Stimulated activated CD8-positive, alpha-beta memory T cell treated with anti-CD3 and anti-CD28 coated beads, Interleukin-15, amount 100 ng/mL, for 24 hours (primary cell): ENCODE measurements around the gene SSTR3.
A peak's percentile ranks its signal among the peaks of the same experiment; 100 is the strongest.
"Not testable (repeated sequence)": the region's sequence is repeated elsewhere in the genome, so short reads cannot be mapped to it uniquely, and the experiment has no call there.

Source experiments
- DNase-seq: peaks from one replicate; pipeline ENCODE4 v3.0.0-alpha.2; 2020; ENCODE audit warnings: low read depth

SSTR3 gene

DNA sequence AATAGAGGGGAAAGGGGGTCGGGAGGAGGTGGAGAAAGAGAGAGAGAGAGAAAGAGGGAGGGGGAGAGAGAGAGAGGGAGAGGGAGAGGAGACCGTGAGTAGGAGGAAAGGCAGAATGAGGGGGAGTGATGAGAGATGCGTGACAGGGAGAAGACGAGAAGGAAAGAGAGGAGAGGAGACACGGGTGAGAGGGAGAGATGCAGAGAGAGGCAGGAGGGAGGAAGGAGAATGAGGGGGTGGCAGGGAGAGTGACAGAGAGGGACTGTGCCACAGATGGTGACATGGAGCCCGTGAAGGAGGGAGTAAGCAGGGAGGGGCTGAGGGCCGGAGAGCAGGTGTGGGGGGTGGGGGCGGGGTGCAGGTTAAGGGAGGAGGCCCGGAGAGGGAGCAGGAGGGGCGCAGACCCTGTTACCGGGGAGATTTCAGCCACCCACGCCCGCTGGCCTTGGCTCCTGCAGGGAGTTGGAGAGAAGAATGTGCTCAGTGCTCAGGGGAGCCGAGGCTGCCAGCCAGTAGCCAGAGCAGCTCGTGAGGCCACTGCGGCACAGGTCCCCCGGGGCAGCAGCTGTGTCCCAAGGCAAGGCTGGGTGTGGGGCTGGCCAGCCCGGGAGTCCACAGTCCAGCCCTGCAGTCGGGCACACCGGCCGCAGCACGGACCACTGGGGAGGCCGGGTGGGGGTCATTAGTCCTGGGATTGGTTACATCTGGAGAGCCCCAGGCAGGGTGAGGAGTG lies at the start of gene SSTR3:
Gene SSTR3 (minus strand): TSS at position 304 of the 733 bp plus-strand sequence. CDS start 4,674 bp downstream, outside the sequence.
- no peak for DNase-seq

DNA sequence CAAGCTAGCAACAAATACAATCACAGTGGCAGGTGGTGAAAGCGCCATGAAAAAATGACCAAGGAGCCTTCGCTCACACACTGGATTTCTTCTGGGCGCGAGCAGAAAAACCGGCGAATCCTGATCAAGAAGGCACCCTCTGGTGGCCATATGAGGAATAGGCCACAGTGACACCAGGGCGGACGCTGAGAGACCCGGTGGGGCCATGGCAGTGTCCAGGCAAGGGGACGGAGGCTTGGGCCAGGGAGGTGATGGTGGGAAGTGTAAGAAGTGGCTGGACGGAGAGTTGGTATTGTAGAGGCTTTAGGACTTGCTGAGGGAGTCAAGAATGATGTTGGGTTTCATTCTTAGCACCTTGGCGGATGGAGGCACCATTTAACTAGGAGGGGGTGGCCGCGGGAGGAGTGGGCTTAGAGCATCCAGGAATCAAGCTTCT lies 48.6 kb upstream of the SSTR3 start:
- no peak for DNase-seq

DNA sequence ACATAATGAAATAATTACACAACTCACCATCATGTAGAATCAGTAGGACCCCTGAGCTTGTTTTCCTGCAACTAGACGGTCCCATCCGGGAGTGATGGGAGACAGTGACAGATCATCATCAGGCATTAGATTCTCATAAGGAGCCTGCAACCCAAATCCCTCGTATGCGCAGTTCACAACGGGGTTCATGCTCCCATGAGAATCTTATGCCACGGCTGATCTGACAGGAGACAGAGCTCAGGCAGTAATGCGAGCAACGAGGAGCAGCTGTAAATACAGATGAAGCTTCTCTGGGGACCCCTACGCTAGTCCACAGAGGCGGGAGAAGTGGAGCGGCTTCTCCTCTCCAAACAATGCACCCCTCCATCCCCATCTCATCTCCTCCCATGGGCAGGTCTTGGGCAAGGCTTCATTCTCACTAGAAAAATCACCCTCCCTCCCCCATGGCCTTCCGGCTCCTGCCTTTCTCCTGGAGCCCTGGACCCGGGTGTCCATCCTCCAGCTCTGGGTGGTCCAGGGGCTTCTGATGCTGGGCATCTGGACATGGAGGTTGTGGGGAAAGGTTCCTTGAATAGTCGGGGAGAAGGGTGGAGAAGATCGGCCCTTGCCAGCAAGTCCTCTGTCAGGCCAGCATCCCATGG lies 48.0 kb upstream of the SSTR3 start:
- no peak for DNase-seq

DNA sequence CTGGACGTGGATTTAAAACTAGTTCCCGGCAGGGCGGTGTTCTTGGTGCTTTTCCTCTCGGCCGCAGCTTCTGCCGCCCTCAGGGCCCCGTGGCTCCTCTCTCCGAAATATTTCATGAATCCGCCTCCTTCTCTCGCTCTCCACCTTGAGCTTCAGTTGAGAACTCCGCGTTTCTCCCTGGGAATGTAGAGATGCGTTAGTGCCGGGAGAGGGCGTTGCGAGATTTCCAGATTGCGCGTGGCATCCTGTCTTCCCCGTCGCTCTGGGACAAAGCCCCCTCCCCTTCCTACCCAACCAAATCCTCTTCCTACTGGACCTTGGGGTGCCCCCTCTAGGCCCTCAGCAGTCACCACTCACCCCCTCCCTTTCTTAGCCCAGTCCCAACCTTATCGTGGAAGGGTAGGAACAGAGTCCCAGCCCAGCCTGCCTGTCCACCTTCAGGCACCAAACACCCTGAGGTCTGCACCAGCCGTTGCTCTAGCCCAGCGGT lies 47.3 kb upstream of the SSTR3 start:
- DNase-seq = no peak

DNA sequence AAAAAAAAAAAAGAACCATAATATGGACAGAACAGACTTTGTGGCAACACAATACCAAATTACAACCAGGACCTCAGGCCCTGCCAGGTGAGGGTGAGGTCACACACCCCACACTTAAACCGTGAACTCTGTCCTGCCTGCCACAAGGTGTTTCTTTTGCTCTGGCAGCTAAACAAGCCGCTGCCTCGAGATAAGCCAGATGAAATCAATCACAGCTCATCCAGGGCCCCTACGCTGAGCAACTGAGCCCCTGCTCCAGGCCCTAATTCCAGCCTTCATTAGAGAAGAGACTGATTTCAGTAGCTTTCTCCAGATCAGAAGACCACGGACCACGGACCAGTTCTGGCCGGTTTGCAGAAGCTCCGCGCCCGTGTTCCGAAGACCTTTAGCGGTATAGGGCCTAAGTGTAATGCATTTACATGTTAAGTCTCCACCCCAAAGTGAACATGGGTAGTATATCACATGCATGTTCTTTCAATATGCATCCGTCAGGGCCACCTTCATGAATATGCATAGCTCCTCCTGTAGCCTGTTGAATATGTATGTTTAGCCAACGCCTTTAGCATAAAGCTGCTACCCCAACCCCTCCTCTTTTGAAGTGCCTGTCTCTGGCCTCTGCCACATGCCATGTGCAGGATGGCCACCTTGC lies 46.6 kb upstream of the SSTR3 start:
- no peak for DNase-seq

DNA sequence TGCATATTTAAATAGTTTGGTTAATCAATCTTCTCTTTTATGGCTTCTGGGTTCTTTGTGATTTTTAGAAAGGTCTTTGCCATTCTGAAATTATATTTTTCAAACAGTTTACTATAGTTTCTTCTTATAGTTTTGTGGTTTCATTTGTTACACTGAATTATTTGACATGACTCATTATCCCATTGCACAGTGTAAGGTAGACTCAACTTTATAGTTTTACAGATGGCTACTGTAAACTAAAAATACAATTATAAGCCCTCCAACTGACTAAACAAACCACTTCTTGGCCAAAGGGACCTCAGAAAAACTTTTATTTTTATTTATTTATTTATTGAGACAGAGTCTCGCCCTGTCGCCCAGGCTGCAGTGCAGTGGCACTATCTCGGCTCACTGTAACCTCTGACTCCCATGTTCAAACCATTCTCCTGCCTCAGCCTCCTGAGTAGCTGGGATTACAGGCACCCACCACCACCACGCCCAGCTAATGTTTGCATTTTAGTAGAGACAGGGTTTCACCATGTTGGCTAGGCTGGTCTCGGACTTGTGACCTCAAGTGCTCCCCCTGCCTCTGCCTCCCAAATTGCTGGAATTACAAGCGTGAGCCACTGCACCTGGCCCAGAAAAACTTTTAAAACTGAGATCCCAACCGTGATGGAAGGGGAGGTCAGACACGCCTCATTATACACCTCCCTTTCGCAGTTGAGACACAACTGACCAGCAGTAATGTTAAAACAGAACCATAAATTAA lies 45.9 kb upstream of the SSTR3 start:
- DNase-seq = no peak

DNA sequence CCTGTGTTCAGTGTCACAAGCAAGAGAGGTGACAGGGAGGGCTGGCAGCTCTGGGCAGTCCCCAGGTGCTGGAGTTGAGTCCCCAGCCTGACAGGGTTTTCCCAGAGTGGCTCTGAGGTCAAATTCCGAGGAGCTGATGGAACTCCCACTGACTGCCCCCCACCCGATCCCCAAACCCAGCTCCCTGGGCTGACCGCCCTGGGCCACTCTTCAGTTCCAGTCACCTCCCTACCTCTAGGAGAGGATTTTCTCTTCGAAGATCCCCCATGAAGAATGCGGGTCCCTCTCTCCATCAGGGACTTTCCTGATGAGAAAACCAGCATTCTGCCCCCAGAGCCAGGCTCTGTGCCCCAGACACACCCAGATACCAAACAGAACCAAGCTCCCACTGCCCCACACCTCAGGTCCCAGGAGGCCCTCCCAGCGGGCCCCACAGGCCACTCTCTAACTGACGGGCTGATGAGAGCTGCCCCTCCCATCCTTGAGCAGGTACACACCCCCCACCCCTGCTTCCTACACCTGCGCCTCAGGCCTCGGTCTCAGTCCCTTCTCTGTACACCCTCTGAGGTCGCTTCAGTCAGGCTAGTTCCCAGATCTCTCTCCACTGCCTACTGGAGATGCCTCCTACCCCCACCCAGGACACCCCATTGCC lies 43.9 kb upstream of the SSTR3 start:
- no peak for DNase-seq

DNA sequence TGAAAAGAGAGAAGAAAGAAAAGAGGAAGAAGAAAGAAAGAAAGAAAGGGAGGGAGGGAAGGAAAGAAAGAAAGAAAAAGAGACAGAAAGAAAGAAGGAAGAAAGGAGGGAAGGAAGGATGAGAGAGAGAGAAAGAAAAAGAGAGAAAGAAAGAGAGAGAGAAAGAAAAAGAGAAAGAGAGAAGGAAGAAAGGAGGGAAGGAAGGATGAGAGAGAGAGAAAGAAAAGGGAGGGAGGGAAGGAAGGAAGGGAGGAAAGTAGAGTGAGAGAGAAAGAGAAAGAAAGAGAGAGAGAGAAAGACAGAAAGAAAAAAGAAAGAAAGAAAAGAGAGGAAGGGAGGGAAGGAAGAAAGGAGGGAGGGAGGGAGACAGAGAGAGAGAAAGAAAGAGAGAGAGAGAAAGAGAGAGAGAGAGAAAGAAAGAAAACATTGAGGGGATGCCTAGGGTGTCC lies 43.3 kb upstream of the SSTR3 start:
- no peak for DNase-seq

DNA sequence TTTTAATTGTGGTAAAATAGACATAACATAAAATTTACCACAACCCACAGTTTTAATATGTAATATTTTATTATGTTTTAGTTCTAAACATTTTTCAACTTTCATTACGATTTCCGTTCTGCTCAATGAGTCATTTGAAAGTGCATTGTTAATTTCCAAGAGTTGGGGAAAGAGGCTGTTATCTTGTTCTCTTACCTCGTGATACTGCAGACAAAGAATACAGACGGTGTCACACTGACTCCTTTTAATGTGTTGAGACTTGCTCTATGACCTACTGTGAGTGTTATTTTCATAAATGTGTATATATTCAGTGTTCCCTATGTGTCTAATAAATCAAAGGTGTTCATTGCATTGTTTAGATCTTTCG lies 42.6 kb upstream of the SSTR3 start:
- no peak for DNase-seq

DNA sequence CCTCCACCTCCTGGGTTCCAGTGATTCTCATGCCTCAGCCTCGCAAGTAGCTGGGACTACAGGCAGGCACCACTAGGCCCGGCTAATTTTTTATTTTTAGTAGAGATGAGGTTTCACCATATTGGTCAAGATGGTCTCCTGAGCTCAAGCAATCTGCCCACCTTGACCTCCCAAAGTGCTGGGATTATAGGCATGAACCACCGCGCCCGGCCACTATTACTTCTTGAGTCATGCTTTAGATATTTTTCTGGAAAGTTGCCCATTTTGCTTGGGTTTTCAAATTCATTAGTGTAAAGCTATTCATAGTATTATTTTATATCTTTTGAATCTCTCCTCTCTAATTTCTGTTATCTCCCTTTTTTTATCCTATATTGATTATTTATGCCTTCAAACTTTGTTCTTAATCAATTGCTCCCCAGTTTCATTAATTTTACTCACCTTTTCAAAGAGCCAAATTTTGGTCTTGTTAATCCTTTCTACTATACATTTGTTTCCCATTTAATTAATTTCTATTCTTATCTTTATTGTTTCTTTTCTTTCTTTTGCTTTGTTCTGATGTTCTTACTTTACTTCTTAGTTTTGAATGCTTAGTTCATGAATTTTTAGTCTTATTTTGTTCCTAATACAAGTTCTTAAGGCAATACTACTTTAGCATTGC lies 42.1 kb upstream of the SSTR3 start:
- DNase-seq = no peak

DNA sequence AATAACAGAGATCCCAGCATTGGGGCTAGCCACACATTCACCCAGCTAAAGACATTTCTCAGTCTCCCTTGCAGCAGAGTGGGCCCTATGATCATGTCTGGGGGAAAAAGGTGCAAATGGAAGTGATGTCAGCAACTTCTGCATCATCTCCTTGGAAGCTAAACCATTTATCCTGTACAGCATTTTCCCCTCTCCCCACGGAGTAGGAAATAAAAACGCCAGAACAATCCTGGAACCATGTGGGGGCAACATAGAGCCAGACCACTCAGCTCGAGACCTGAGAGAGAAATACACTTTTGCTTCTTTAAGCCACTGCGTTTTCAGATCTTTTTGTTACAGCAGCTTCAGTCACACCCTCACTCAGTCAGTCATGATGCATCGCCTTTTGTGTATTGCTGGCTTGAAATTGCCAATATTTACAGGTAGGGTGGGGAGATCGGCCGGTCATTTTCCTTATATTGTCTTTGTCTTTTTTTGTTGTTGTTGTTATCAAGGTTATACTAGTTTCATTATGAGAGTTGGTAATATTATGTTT lies 40.9 kb upstream of the SSTR3 start:
- DNase-seq = no peak

DNA sequence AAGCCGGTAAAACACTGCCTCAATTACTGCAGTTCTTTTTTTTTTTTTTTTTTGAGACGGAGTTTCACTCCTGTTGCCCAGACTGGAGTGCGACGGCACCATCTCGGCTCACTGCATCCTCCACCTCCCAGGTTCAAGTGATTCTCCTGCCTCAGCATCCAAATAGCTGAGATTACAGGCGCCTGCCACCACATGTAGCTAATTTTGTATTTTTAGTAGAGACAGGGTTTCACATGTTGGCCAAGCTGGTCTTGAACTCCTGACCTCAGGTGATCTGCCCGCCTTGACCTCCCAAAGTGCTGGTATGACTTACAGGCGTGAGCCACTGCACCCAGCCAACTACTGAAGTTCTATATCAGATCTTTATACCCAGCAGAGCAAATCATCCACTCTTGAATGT lies 39.6 kb upstream of the SSTR3 start:
- DNase-seq = not testable (repeated sequence)

DNA sequence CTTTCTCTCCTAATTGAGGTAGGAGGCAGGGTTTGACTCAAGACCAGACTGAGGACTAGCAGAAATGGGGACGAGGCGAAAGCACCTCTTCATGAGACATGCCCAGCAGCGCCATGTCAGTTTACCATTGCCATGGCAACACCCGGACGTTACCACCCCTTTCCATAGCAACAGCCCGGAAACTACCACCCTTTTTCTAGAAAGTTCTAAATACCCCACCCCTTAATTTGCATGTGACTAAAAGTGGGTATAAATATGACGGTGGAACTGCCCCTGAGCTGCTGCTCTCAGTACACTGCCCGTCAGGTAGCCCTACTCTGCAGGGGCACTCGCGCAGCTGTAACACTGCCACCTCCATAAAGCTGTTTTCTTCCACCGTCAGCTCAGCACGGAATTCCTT lies 37.7 kb upstream of the SSTR3 start:
- no peak for DNase-seq

DNA sequence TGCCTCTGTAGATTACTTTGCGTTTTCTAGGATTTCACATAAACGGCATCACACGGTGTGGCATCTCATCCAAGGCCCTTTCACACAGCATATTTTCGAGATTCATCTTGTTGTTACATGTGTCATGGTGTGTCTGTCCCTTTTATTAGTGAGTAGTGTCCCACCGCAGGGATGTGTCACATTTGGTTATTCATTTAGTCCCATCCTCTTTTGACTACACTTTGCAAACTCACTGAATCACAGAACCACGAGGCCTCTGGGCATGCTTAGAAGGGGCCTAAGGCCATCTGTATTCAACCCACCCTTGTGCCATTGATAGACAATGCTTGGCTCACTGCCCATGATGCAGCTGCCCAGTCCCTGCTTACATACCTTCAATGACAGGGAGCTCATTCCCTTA lies 36.0 kb upstream of the SSTR3 start:
- DNase-seq = no peak

DNA sequence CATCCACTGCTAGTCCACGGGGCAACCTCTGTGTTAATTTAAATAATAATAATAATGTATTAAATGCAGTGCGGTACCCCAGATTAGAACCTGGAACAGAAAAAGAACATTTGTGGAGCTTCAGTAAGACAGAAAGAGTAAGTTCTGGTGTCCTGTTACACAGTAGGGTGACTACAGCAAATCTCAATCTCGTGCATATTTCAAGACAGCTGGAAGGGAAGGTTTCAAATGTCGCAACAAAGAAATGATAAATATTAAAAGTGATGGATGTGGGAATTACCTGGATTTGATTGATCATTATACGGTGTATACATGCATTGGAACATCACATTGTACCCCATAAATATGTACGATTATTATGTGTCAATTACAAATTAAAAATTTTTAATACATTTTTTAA lies 33.5 kb upstream of the SSTR3 start:
- DNase-seq = no peak

DNA sequence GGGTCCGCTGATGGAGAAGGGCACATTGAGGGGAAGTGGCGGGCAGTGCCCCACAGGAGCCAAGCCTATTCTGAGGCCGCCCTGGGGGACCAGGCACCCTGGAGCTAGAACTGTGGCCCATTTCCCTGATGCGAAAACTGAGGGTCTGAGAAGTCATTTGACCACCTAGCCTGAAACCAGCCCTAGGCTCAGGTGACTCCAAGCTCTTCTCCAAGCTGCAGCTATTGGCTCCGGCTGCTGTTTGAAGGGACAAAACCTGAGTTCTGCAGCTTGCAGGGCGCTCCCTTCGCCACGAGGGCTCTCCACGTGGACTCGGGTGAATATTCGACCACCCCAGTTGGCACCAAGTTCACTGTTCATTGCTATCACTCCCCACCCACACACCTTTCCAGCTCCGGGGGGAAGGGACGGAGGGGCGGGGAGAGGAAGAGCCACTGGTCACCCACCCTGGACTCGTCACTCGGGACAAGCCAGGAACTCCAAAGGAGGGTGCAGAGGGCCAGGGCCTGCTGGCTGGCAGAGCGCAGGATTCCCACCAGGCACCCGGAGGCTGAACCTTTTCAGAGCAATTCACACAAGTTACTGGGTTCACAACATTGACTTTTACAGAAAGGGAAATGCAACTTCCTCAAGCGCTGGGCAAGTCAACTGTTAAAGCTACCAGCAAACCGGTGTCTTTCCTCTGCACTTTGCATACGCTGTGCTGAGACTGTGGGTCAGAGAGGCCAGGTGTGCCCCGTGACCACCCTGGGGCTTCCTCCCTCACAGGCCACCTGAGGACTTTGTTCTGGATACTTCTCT lies 32.8 kb upstream of the SSTR3 start:
- no peak for DNase-seq

DNA sequence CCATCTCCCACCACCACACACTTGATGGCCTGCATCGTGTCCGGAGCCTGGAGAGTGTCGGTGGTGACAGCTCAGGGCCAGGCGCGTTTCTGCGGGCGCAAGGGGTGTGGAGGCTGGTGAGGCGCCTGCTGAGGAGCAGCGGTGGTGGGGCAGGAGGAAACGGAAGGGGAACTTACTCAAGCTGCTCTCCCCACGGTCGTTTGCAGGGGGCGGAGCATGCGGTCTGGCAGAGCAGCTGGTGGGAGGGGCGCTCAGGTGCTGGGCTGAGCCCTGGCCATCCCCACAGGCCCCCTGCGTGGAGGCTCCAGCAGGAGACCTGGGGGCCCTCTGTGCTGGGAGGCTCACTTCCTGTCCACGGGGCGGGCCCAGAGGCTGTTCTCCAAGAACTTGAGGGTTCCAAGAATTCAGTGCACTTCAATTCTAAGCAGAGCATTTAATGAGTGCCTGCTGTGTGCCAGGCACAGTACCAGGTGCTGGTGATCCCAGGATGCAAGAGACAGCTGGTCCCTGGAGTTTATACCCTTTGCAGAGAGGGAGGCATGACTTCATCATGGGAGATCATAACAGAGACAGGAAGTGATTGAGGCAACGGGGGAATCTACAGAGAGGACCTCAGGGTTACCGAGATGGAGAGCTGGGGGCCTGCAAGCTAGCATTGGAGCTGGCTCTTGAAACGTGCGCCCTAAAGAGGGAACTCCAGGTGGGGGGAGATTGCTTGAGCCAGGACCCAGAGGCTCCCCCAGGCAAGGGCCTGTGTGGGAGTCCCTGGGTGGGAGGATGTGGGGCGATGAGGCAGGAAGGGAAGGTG lies 32.0 kb upstream of the SSTR3 start, which contains the start of gene RAC2:
Gene RAC2 (minus strand): TSS at position 156 of the 808 bp plus-strand sequence. CDS start 121 bp downstream, at position 35.
- peak; percentile 77 for DNase-seq

DNA sequence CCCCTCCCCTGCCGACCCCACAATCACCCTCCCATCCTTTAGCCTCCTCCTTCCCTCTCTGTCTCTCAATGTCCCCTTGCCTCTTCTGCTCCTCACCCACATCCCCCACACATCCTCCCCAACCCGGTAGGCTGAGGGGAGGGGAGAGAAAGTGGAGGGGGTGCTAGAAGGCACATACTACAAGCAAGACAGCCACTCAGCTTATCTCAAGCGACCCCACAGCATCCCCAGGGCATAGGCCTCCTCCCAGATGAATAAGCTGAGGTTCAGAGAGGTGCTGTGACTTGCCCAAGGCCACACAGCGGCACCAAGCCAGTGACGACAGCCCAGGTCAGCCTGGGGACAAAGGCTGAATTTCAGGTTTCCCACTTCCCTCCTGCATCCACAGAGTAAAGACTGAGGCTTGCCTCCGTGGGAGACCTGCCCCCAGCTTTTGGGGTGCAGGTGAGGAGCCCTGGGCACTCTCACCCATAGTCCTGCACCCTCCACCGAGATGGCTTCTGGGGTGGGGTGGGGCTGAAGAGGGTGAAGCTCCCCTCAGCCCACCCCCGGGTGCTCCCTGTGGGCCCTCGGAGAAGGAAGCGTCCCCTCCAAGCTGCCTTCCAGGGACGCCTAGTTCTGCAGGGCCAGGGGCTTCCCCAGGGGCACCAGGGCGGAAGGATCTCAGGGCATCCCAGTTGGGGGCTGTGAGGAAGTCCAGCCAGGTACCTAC lies 31.3 kb upstream of the SSTR3 start:
- no peak for DNase-seq
